GM18909 (cell line): ENCODE data around the gene PTAR1.

Experiments used
- ATAC-seq: cut with Tn5 transposase; IDR thresholded peaks from one replicate; pipeline ENCODE4 v1.9.1; 2021; ENCODE audit warnings: mild to moderate bottlenecking; ENCODE audit not compliant: unreplicated experiment, poor library complexity

Gene PTAR1

DNA sequence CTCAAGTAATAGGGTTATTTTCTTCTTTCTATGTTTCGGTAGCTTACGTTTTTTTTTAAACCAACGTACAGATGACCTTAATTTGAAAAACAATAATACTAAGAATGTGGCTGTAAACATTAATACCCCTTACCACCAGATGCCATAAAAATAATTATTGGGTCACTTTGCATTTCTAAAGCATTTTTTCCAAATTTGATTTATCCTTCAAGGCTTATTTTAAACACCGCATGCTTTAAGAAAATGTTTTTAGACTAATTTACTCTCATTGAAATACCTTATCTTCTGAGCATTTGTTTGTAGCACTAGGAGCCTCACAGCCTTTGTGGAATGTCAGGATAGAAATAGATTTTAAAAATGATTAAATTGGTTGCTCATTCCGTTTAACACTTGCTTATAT, 81.9 kb downstream of the PTAR1 start:
- ATAC-seq: no peak

DNA sequence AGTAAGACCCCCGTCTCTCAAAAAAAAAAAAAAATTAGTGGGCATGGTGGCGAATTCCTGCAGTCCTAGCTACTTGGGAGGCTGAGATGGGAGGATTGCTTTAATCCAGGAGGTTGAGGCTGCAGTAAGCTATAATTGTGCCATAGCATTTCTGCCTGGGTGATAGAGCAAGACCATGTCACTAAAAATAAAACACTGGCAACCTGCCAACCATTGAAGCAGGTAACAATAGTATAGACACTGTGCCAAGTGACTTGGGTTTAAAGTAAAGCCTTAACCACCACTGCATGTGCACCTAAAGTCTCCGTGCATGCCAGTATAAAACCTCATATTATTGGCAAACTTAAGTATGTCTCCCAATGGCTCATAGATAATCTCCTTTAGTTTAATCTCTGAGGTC, 84.2 kb downstream of the PTAR1 start:
- no peak for ATAC-seq

DNA sequence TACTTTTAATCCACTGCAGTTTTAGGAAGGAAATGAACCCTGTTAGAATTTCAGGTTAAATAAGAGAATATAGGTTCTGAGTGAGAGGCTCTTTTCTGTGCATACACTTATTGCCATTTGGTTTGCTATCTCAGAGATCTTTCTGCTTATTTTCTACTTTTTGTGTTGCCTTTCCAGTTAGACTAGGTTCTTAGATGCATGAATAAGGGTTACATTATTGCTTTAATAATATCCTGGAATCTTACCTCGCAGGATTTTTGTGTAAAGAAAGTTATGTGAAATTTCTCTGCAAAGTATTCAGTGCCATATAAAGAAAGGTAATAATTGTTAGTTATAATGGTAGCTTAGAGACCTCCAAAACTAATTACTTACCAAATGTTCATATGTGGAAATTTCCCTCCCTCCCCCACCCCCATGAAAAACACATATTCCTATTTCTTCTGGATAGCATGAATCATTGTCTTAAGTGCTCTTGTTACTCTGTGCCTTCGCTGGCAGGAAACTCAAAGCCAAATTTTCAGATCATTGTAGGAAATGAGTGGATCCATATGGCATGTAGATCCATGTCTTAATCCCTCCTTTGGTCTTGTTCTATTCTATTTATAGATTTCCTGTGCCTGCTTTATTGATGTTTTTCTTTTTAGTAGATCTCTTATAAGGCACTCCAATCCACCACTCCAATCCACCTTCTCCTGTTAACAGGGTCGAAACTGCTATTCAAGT, 84.9 kb downstream of the PTAR1 start:
- no peak for ATAC-seq

DNA sequence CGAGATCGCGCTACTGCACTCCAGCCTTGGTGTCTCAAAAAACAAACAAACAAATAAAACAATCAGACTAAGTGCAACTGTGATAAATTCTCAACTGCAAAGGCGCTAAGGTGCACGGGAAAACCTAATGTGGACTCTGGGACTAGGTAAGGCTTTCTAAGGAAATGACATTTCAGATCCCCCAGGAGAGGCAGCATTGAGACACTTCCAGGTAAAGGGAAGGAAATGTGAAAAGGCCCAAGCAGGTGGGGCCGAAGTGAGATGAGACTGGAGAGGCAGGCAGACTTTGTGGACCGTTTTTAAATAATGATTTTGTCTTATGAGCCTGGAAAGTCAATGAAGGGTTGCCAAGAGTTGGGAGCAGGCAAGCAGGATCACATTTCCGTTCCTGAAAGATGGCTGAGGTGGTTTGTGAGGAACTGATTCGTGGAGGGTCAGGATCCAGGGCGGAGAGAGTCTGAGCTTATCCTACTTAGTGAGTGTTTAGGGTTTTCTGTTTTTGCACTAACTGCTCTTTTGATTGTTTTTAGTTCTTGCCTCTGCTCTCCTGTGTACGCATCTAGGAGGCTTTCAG, 85.6 kb downstream of the PTAR1 start:
- ATAC-seq: no peak

DNA sequence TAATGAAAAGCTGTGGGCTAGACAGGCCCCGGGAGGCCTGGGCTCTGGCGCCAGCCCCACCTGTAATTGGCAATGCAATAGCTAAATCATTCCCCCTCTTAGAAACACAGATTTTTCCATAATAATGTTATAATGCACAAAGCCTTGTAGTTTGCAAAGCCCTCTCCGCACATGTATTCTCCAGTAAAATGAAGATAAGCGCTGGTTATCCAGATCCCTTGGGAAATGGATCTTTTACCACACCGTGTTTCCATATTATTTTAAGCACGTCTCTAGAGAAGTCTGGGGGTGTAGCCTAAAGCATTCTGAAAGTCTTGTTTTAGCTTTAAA, 86.5 kb downstream of the PTAR1 start:
- ATAC-seq: no peak

DNA sequence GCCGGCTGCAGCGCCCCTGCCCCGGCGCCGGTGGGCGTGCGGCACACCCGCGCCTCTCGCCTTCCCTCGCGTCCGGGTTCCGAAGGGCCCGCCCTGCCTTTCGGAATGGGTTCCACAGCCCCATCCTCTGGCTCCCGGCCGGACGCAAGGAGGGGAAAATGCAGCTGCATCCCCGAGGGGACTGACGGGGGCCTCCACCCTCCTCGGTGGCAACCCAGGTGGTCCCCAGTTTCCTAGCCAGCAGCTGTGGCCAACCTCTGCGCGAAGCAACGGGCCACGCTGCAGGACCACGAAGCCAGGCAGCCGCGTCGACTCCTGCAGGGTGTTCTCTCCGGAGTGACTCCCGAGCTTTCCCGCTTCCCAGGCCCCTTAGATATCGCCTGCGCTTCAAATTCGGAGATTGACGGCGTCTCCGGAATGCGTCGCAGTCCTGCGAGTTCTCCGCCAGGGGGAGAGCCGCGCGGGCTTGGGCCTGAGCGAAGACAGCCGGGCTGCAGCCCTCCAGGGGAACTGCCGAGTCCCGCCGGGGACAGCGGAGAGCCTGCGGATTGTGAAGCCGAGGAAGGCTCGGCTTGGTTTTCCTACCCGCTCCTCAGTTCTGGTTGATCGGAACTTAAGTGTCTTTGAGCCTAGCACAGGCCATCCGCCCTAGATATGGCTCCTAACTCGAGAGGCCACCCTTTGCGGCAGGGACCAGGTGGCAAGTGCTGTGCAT, 87.1 kb downstream of the PTAR1 start:
- ATAC-seq: peak; percentile 96

DNA sequence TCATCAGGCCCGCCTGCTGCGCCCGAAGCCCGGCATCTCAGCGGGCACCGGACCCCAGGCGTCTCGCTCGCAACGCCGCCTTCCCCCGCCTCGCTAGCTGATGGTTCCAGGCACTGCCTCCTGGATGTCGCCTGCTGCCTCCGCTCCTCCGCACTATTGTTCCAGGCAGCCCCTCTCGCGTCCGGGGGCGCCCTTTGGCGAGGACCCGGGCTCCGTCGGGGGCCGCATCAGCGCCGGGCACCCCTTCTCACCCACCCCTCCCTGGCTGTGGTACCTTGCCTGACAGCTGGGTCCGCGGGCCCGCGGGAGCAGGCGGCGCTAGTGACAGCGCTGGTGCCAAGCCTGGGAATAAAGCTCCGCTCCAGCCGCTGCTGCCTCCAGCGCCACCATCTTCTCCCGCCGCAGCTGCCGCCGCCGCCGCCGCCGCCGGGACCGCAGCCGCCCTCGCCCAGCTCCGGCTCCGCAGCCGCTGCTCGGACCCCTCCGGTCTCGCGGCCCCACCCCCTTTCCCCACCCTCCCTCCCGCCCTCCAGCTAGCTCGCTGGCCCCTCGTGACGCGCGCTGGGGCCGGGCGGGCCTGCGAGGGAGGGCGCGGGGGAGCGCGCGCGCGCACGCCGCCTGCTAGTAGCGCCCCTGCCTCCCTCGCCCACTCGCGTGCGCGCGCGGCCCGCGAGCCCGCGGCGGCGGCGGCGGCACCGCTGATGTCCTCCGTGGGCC, 87.8 kb downstream of the PTAR1 start, which contains the start of gene APBA1:
Gene APBA1 (minus strand): TSS at position 493 of the 717 bp plus-strand sequence.
- peak; percentile 39 for ATAC-seq

DNA sequence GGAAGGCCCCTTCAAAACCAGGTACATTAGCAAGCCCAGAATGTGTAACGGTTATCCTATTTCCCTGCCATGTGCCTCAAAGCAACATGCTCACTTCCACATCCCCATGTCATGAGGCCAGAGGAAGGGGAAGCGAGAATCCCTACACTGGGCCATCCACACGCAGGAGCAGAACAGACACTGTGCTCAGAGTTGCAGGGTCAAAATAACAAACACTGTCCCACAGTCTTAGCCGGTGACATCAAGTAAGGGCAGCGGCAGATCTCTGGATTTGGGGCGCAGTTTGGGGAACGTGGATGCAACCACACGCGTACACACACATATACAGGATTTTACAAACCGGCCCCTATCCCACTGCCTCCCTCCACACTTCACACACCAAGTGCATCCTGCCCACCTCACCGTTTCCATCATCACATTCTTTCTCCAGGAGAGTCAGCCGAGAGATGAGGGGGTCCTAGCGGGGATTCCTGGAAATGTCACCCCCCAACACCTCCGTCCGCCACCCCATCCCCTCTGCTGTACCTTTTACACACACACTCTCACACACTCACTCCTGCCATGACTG, 88.4 kb downstream of the PTAR1 start:
- no peak for ATAC-seq

DNA sequence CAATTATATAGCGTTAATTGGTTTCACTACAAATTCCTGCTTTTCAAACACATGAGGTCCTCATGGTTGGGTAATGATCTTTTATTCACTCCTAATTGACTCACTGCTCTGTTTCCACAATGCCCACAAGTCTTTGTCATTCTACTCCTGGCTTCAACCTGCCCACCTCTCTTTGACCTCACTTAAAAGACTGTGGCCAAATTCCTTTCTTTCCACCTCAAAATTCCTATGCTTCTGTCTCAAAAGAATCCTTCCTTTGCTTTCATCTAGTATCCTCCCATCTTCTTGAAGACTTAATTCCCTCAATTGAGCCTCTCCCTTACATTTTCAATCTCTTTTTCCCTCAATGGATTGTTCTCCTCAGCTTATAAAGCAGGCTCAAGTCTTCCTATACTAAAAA, 92.5 kb downstream of the PTAR1 start:
- ATAC-seq: no peak

DNA sequence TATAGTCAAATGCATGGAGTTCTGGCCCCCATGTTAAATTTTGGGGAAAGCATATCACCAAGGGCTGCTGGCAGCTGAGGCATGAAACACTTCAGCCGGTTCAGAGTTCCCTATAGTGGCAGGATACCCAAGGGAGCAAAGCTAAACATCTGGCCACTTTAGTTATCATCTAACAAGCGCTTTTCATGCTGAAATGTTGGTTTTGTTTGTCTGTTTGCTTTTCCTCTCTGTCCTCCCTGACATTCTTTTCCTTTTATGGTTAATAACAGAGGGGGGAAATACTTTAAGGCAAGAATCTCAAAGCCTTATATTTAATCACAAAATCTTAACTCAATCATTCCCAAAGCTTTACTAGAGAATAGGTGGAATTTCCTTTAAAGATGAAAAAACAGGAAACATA, 99.5 kb downstream of the PTAR1 start:
- no peak for ATAC-seq
